ENCODE data around the gene HADH. TPM values are rescaled to one million over a fixed set of nuclear protein-coding genes. Genes with fewer than 3 reads are reported as not detected.

The HADH gene
- total RNA-seq, 2 donors from 2014 or later = 21.3 to 33.9 TPM

DNA sequence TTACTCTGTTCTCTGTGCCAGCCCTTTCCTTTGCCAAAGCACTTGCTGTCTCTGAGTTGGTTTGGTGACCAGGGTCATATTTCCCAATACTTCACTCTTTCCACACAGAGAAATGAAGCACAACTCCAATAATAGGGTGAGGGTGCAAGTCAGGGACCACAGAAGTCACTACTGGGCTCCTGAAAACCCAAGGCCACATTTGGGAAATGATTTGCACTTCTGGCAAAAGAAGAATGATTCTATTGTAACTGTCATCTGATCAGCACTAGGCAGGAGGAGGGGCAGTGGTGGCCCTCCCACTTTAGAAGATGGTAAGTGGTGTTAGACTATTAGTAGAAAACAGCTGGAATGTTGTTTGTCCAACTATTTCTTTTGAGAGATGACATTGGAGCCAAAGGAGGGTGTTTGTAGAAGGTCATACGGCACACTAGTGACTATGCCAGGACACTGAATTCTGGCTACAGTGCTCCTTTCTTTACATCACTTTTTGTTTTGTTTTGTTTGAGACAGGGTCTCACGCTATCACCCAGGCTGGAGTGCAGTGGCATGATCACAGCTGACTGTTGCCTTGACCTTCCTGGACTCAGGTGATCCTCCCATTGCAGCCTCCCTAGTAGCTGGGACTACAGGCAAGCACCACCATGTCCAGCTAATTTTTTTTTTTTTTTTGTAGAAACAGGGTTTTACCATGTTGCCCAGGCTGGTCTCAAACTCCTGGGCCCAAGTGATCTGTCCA lies 10.8 kb upstream of the HADH start:
- DNase-seq (ENCODE audit: low spot score) (no peak), ATAC-seq (no peak)
- H3K27me3 Mint-ChIP-seq = no peaks in the 10 kb centered on the region
- no peak overlapping the region for H3K27ac Mint-ChIP-seq
- peaks cover 10% of the 10 kb centered on the region for H3K36me3 Mint-ChIP-seq
- H3K4me1 Mint-ChIP-seq (ENCODE audit: low read depth in 2 of 2) = peaks cover 8 to 12% of the 10 kb centered on the region in 2 donors
- H3K9me3 Mint-ChIP-seq = peaks cover 5% of the 10 kb centered on the region
- no peak overlapping the region for H3K4me3 Mint-ChIP-seq

DNA sequence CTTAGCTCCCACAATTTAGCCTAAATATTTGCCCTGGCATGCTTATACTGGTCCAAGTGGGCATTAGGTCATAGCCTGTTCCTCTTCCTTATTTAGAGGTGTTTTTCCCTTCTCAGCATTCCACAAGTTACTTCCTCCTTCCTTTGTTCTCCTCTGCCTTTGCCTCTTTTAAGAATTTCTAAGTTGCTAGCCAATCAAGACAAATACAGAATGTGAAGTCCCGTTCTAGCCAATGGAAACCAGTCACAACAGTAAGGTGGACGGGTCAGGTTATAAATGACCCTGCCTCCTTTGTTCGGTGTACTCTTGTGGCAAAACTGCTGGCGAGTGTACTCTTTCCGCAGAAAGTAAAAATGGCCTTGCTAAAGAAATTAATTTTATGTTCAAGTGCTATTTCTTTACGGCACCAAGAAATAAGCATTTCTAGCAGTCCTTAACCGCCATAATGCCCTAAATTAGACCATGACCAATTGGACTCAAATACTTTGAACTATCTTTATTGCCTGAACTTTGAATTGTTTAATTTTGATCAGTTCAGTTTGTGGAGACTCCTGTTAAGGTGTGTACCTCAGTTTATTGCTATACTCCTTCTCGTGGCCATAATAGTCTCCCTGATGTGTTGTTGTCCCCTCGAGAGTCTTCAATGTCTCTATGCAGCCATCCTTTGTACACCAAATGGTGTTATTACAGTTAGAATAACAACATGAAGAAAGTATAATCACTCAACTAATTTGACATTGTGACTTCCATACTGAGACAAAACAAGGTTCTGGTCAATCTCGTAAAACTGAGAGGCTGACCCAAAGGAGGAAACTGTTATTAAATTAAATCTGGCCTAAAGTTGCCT lies 1.6 kb upstream of the HADH start:
- ATAC-seq = no peak
- H3K27me3 Mint-ChIP-seq = no peaks in the 10 kb centered on the region
- H3K27ac Mint-ChIP-seq = peak overlapping the region in 1 of 2 donors; percentile 79
- no peak for DNase-seq (ENCODE audit: low spot score)
- H3K4me3 Mint-ChIP-seq = peak overlapping the region; percentile 3
- no peaks in the 10 kb centered on the region for H3K9me3 Mint-ChIP-seq
- H3K4me1 Mint-ChIP-seq (ENCODE audit: low read depth in 2 of 2) = peaks cover 6 to 19% of the 10 kb centered on the region in 2 donors
- H3K36me3 Mint-ChIP-seq = peaks cover 5% of the 10 kb centered on the region

- peaks cover 5% of the 10 kb centered on the region for H3K36me3 Mint-ChIP-seq
- no peaks in the 10 kb centered on the region for H3K27me3 Mint-ChIP-seq
- ATAC-seq (no peak), DNase-seq (ENCODE audit: low spot score) (no peak)
- peak overlapping the region in 1 of 2 donors; percentile 79 for H3K27ac Mint-ChIP-seq
- no peak overlapping the region for H3K4me3 Mint-ChIP-seq
- H3K9me3 Mint-ChIP-seq = no peaks in the 10 kb centered on the region
- peaks cover 6 to 19% of the 10 kb centered on the region in 2 donors for H3K4me1 Mint-ChIP-seq (ENCODE audit: low read depth in 2 of 2)
Measured at GRCh38 chr4:107988763-107989035, 990 bp upstream of the HADH start.

DNA sequence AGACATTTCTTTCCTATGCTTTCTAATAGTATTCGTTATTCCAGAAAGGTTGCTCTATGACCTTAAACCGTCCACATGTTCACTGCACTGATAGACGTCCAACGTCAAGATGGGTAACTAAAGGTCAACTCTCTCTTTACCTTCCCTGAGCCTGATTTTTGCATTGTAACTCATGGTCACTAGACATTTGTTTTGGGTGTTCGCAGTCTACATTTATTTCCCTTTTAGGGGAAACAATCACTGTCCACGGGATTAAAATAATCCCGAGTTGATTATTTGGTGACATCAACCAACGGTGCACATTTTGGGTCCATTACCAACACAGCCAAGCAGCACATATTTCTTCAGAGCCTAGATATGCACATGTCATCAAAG lies 540 bp upstream of the HADH start:
- H3K4me3 Mint-ChIP-seq = peak overlapping the region; percentile 98
- H3K4me1 Mint-ChIP-seq (ENCODE audit: low read depth in 2 of 2) = peaks cover 6 to 19% of the 10 kb centered on the region in 2 donors
- H3K36me3 Mint-ChIP-seq = peaks cover 5% of the 10 kb centered on the region
- H3K9me3 Mint-ChIP-seq = no peaks in the 10 kb centered on the region
- DNase-seq (ENCODE audit: low spot score) (no peak), ATAC-seq (no peak)
- H3K27me3 Mint-ChIP-seq = no peaks in the 10 kb centered on the region
- peak overlapping the region; percentile 77 to 79 for H3K27ac Mint-ChIP-seq

DNA sequence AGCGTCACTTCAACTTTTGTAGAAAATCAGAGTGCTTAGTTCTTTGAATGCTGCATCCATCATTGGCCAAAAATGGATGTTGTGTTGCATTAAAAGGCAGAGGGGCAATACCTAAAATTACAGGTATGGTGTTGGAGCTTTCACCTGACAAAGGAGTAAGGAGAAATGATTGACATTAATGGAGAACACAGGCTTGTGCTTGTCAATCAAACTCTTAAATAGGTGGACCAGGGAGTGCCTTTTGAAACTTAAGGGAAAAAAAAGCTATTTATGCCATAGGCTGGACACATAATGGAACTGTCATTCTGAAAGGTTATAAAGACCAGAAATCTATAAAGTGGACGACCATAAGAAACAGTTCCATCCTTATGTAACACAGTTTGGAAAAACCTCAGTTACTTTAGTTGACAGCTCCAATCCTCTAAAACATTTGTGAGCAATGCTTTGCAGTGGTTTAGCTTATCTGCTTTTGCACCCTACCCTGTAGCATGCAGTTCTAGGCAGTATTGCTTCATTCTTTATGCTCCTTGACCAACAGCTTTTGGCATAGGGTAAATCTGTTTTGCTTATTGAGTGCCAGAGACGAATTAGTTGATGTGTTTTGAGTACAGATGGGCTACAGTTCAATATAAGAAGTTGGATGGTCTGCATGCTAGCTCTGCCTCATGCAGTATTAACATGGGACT lies 2.4 kb downstream of the HADH start:
- peaks cover 19 to 29% of the 10 kb centered on the region in 2 donors for H3K4me1 Mint-ChIP-seq (ENCODE audit: low read depth in 2 of 2)
- H3K27ac Mint-ChIP-seq = no peak overlapping the region

DNA sequence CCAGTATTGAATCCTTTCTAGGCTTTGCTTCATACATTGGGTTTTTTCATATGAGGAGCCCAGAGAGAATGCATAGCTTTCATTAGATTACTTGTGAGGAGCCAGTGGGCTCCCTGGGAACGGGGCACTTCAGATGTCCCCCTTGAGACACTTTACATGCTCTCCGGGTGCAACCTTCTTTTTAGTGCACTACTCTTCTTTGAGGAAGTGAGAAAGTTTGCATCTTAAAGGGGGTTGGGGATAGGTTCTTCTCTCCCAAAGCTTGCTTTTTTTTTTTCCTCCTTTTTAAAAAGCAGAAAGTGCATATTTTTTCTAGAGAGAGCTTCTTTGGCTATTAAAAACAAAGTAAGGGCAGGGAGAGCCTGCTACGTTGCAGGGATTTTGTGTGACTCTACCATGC lies 4.3 kb downstream of the HADH start:
- DNase-seq (ENCODE audit: low spot score) = no peak
- Mint-ChIP-seq H3K36me3 (peaks cover 5% of the 10 kb centered on the region), H3K27me3 (no peaks in the 10 kb centered on the region), H3K27ac (no peak overlapping the region), H3K4me3 (no peak overlapping the region), H3K4me1 (ENCODE audit: low read depth in 2 of 2) (peaks cover 20 to 32% of the 10 kb centered on the region in 2 donors), H3K9me3 (no peaks in the 10 kb centered on the region)
- ATAC-seq = no peak

More for the DNA sequence above, 2.4 kb downstream of the HADH start:
- Mint-ChIP-seq H3K36me3 (peaks cover 5% of the 10 kb centered on the region), H3K27me3 (no peaks in the 10 kb centered on the region), H3K4me3 (no peak overlapping the region), H3K9me3 (no peaks in the 10 kb centered on the region)
- ATAC-seq (no peak), DNase-seq (ENCODE audit: low spot score) (no peak)

- DNase-seq (ENCODE audit: low spot score) (no peak), ATAC-seq (no peak)
- no peaks in the 10 kb centered on the region for H3K27me3 Mint-ChIP-seq
- H3K4me3 Mint-ChIP-seq = no peak overlapping the region
- H3K9me3 Mint-ChIP-seq = no peaks in the 10 kb centered on the region
- peaks cover 5% of the 10 kb centered on the region for H3K36me3 Mint-ChIP-seq
- H3K4me1 Mint-ChIP-seq (ENCODE audit: low read depth in 2 of 2) = peaks cover 20 to 33% of the 10 kb centered on the region in 2 donors
- no peak overlapping the region for H3K27ac Mint-ChIP-seq
Measured at GRCh38 chr4:107994894-107995293, 5.2 kb downstream of the HADH start.

DNA sequence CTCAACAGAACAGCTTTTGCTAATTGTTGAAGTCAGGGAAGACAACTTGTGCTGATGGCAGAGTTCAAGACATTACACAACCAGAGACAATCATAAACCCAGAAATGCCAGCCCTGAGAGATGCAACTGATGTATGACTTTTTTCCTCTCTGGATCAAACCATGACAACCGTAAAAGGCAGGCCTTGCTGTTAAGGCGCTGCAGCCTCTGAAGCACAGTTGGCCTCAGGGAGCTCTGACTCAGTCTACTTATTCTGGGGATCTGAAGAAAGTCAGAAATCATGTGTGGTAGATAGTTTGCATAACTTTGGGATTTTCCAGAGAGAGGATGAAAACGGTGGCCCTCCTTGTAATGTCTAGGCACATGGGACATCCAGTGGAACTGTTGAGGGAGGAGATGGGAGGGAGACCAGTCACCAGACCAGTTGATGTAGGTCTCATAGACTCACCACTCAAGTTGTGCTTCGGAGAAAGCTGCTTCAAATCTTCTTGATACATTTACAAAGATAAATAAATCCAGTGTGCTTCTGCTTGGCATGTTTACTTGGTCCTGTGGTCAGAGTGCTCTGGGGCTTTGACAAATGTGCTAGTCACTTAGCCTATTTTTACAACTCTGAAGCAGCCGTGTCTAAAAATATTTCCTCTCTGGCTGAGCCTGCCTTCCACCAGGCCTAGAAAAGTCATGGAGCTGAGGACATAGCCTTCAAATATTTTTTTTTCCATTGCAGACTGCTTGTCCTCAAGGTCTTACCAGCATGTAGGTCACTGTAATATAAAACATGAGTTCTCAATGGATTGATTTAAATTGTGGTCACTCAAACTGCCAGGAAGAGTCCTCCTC lies 7.5 kb downstream of the HADH start:
- ATAC-seq (no peak), DNase-seq (ENCODE audit: low spot score) (no peak)
- H3K27me3 Mint-ChIP-seq = no peaks in the 10 kb centered on the region
- peaks cover 6% of the 10 kb centered on the region for H3K36me3 Mint-ChIP-seq
- H3K27ac Mint-ChIP-seq = no peak overlapping the region
- H3K4me3 Mint-ChIP-seq = no peak overlapping the region
- H3K9me3 Mint-ChIP-seq = no peaks in the 10 kb centered on the region
- H3K4me1 Mint-ChIP-seq (ENCODE audit: low read depth in 2 of 2) = peaks cover 29% of the 10 kb centered on the region in 2 donors

DNA sequence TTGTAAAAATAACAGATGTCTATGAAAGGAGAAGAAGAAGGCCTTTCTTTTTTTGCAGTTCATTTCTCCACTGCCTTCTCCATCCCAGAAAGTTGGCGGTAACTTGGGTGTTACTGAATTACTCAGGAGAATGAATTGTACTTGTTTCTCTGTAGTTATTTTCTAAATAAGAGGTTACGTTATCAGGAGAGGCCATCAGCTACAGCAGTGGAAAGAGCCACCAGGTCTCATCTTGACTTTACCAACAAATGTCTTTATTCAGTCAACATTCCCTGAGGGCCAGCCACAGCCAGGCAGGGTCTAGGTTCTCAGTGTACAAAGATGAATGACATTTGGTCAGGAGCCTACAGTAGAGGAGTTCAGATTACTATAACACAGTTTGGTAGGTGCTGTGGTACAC lies 8.1 kb downstream of the HADH start:
- H3K4me1 Mint-ChIP-seq (ENCODE audit: low read depth in 2 of 2) = peaks cover 26 to 29% of the 10 kb centered on the region in 2 donors
- no peaks in the 10 kb centered on the region for H3K9me3 Mint-ChIP-seq
- H3K36me3 Mint-ChIP-seq = peaks cover 6% of the 10 kb centered on the region
- no peak overlapping the region for H3K4me3 Mint-ChIP-seq
- DNase-seq (ENCODE audit: low spot score) = no peak
- ATAC-seq = no peak
- H3K27me3 Mint-ChIP-seq = no peaks in the 10 kb centered on the region
- H3K27ac Mint-ChIP-seq = no peak overlapping the region

- Mint-ChIP-seq H3K4me1 (ENCODE audit: low read depth in 2 of 2) (peaks cover 21 to 26% of the 10 kb centered on the region in 2 donors), H3K36me3 (peaks cover 6% of the 10 kb centered on the region), H3K4me3 (no peak overlapping the region), H3K27me3 (no peaks in the 10 kb centered on the region), H3K9me3 (no peaks in the 10 kb centered on the region), H3K27ac (no peak overlapping the region)
- no peak for ATAC-seq
- DNase-seq (ENCODE audit: low spot score) = no peak
Measured at GRCh38 chr4:107999932-108000539, 10.3 kb downstream of the HADH start.

DNA sequence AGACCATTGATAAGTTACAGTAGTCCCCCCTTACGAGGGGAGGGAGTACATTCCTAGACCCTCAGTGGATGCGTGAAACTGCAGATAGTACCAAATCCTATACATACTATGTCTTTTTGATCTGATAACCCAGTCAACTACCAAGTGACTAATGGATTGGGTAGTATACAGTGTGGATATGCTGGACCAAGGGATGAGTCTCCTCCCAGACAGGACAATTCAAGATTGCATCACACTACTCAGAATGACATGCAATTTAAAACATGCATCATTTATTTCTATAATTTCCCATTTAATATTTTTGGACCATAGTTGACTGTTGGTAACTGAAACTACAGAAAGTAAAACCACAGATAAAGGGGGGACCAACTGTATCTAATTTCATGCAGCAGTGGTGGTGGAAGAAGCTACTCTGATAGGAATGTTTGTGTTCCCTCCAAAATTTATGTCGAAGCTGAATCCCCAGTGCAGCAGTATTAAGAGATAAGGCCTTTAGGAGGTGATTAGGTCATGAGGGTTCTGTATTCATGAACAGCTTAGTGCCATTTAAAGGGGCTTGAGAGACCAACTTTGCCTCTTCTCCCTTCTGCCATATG lies 11.9 kb downstream of the HADH start:
- Mint-ChIP-seq H3K9me3 (no peaks in the 10 kb centered on the region), H3K4me1 (ENCODE audit: low read depth in 2 of 2) (peaks cover 20% of the 10 kb centered on the region in 2 donors), H3K27me3 (no peaks in the 10 kb centered on the region), H3K27ac (no peak overlapping the region), H3K36me3 (peaks cover 6% of the 10 kb centered on the region), H3K4me3 (no peak overlapping the region)
- no peak for ATAC-seq
- no peak for DNase-seq (ENCODE audit: low spot score)

DNA sequence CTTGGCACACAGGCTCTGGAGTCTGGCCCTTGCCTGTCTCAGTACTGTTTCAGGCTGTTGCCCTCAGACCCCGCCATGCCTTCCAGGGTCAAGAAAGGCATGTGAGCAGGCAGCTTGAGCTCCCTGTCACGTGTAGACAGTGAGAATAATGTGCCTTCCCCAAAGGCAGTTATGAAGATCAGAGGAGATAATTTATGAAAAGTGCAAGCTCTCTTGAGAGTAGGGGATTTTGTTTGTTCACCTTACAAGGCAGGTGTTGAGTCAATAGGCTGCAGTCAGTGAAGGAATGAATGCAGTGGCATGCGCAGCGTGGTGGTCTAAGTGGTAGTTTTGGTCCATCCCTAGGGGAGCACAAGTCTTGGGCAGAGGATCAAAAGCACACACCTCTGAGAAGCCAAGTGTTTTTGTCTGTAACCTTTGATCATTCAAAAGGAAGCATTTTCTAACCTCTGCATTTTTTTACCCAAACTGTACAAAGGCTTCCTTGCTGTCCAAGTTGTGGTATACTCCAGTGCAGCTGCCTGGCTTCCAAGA lies 14.4 kb downstream of the HADH start:
- DNase-seq (ENCODE audit: low spot score) = no peak
- peaks cover 6% of the 10 kb centered on the region for H3K36me3 Mint-ChIP-seq
- H3K4me1 Mint-ChIP-seq (ENCODE audit: low read depth in 2 of 2) = peaks cover 14 to 16% of the 10 kb centered on the region in 2 donors
- no peak overlapping the region for H3K4me3 Mint-ChIP-seq
- no peaks in the 10 kb centered on the region for H3K9me3 Mint-ChIP-seq
- H3K27me3 Mint-ChIP-seq = no peaks in the 10 kb centered on the region
- no peak overlapping the region for H3K27ac Mint-ChIP-seq
- ATAC-seq = no peak
